Left lung (tissue), 10 donors: Measurements from ENCODE around the gene FAM193A. TPM values are rescaled to one million over a fixed set of nuclear protein-coding genes. Genes with fewer than 3 reads are reported as not detected.

Experiments
- ATAC-seq: fragments of 200-7000 bp; cut with Tn5 transposase; one replicate; pipeline ENCODE4 v1.9.1; 2020; ENCODE audit warnings: moderate library complexity
- DNase-seq, 4 donors: peaks; one replicate each; pipeline ENCODE4 v3.0.0-alpha.2; 2013 to 2020
- H3K27ac ChIP-seq, 2 donors: fragments of 200-600 bp; sonication (generic) in 1 of 2; one replicate each; pipeline versions ENCODE4 v1.5.0 to v1.8.0; 2020 to 2021
- H3K27me3 ChIP-seq, 2 donors: fragments of 200-600 bp; sonication (generic) in 1 of 2; one replicate each; pipeline versions ENCODE4 v1.5.0 to v1.8.0; 2020 to 2021
- H3K36me3 ChIP-seq, 2 donors: fragments of 200-600 bp; sonication (generic) in 1 of 2; one replicate each; pipeline versions ENCODE4 v1.5.0 to v1.8.0; 2020 to 2021
- H3K4me1 ChIP-seq, 2 donors: fragments of 200-600 bp; one replicate each; pipeline ENCODE4 v1.8.0; 2021
- H3K4me3 ChIP-seq, 2 donors: fragments of 200-600 bp; sonication (generic) in 1 of 2; one replicate each; pipeline versions ENCODE4 v1.5.0 to v1.8.0; 2020 to 2021; ENCODE audit warnings: mild to moderate bottlenecking in 1 of 2
- H3K9me3 ChIP-seq, 2 donors: fragments of 200-600 bp; sonication (generic) in 1 of 2; one replicate each; pipeline versions ENCODE4 v1.5.0 to v1.8.0; 2020 to 2021
- CTCF ChIP-seq, 2 donors: fragments of 200-600 bp; sonication (generic) in 1 of 2; IDR thresholded peaks; one replicate each; pipeline versions ENCODE4 v1.5.0 to v1.8.0; 2021; ENCODE audit warnings: antibody characterized with exemption in 2 of 2
- intact Hi-C, 2 donors: fragments of 100-400 bp; cut with DNase I; formaldehyde crosslinking; loops; one replicate each; pipeline versions ENCODE4 v1.11.2 to v1.14.2; 2022
- polyA plus RNA-seq, 6 donors: library from polyadenylated mRNA; unstranded; fragments of 120-200 nt; gene quantifications; one replicate each; pipeline ENCODE4 v1.2.1, GENCODE V29; 2013; ENCODE audit not compliant: insufficient read length in 6 of 6
- total RNA-seq, 2 donors: library from RNA; stranded (reverse); fragmentation: NEBNext Ultra II Directional; extraction: Animal tissue kit (Norgen Biotek cat#: 25700); gene quantifications; one replicate each; pipeline ENCODE4 v1.2.1, GENCODE V29; 2021
- donor health status: DM: no; HTN: yes; CAD: no.
- donor health status: DM: no; HTN: no; CAD: no.

FAM193A gene
- total and polyA plus RNA-seq, 8 donors, result 22.3 to 35.9 (median 30.6) TPM

- TF ChIP-seq CTCF (IDR thresholded peaks at IDR 0.05), result no peak
- Histone ChIP-seq H3K9me3 (no peaks in the 10 kb centered on the region), H3K27ac (peak overlapping the region in 1 of 2 donors; percentile 7), H3K36me3 (peaks cover 0 to 49% of the 10 kb centered on the region in 2 donors), H3K27me3 (no peaks in the 10 kb centered on the region), H3K4me3 (no peak overlapping the region), H3K4me1 (no peaks in the 10 kb centered on the region)
- DNase-seq, result peak in 1 of 4 donors; percentile 7
- intact Hi-C loops, result no loop called here
- ATAC-seq, result peak; percentile 77
Observed at GRCh38 chr4:2515830-2516550, 20.5 kb upstream of the FAM193A start.

GRCh38 chr4:2516635-2517034 lies 19.8 kb upstream of the FAM193A start:
- no peak for DNase-seq
- Histone ChIP-seq H3K27ac (no peak overlapping the region), H3K4me1 (no peaks in the 10 kb centered on the region), H3K36me3 (peaks cover 0 to 47% of the 10 kb centered on the region in 2 donors), H3K4me3 (no peak overlapping the region), H3K27me3 (no peaks in the 10 kb centered on the region), H3K9me3 (no peaks in the 10 kb centered on the region)
- TF ChIP-seq CTCF (IDR thresholded peaks at IDR 0.05), result no peak
- no peak for ATAC-seq
- intact Hi-C loops, result no loop called here

GRCh38 chr4:2526559-2526958 lies 9.9 kb upstream of the FAM193A start:
- Histone ChIP-seq H3K27me3 (no peaks in the 10 kb centered on the region), H3K4me1 (no peaks in the 10 kb centered on the region), H3K9me3 (no peaks in the 10 kb centered on the region), H3K27ac (no peak overlapping the region), H3K4me3 (no peak overlapping the region), H3K36me3 (no peaks in the 10 kb centered on the region)
- DNase-seq (no peak), ATAC-seq (no peak)
- TF ChIP-seq CTCF (IDR thresholded peaks at IDR 0.05), result no peak
- intact Hi-C loops, result no loop called here

- Histone ChIP-seq H3K4me3 (peak overlapping the region; percentile 65 to 72), H3K27ac (peak overlapping the region; percentile 89 to 95), H3K9me3 (no peaks in the 10 kb centered on the region), H3K4me1 (peaks cover 7 to 31% of the 10 kb centered on the region in 2 donors), H3K27me3 (no peaks in the 10 kb centered on the region), H3K36me3 (no peaks in the 10 kb centered on the region)
- TF ChIP-seq CTCF (IDR thresholded peaks at IDR 0.05), result no peak
- intact Hi-C loops, result no loop called here
- ATAC-seq, result no peak
- peak in 1 of 4 donors; percentile 7 for DNase-seq
Observed at GRCh38 chr4:2534904-2535375, 1.5 kb upstream of the FAM193A start.

GRCh38 chr4:2535376-2536192 lies 863 bp upstream of the FAM193A start:
- intact Hi-C loops, result no loop called here
- Histone ChIP-seq H3K4me3 (peak overlapping the region; percentile 65 to 72), H3K9me3 (no peaks in the 10 kb centered on the region), H3K36me3 (no peaks in the 10 kb centered on the region), H3K4me1 (peaks cover 7 to 34% of the 10 kb centered on the region in 2 donors), H3K27me3 (no peaks in the 10 kb centered on the region), H3K27ac (peak overlapping the region; percentile 89 to 95)
- peak; percentile 1 for ATAC-seq
- TF ChIP-seq CTCF (IDR thresholded peaks at IDR 0.05), result no peak
- DNase-seq, result peak in 3 of 4 donors; percentile 64 to 87 (median 69)
